Kidney epithelial cell (primary cell): ENCODE data around the gene HOXA6. TPM values are rescaled to one million over a fixed set of nuclear protein-coding genes. Genes with fewer than 3 reads are reported as not detected.

Experiments used
- DNase-seq: peaks from one replicate; pipeline ENCODE4 v3.0.0-alpha.2; 2010; ENCODE audit warnings: low read depth
- H3K27me3 ChIP-seq: 2 replicates; pipeline ENCODE4 v1.6.0; 2011; ENCODE audit warnings: low read length; ENCODE audit not compliant: control insufficient read depth, insufficient read depth
- H3K36me3 ChIP-seq: 2 replicates; pipeline ENCODE4 v1.5.1; 2011; ENCODE audit warnings: low read length; ENCODE audit not compliant: control insufficient read depth, insufficient read depth
- H3K4me3 ChIP-seq: 2 replicates; pipeline ENCODE4 v1.5.1; 2011; ENCODE audit warnings: low read depth, mild to moderate bottlenecking, control low read depth, low read length
- total RNA-seq: library from RNA; depleted of rRNA; stranded (reverse); fragments of >200 nt; gene quantifications from 2 replicates; pipeline ENCODE4 v1.2.3, GENCODE V29; 2015
- TF ChIP-seq, protein P1 (sequence below): IDR thresholded peaks from 2 replicates; pipeline ENCODE4 v1.5.1; 2011; ENCODE audit warnings: mild to moderate bottlenecking, moderate library complexity, low read length, control low read depth, inconsistent platforms; ENCODE audit not compliant: insufficient read depth, poor library complexity, severe bottlenecking

The HOXA6 gene
- total RNA-seq, 1 donor from 2014 or later: 4.8 TPM

DNA sequence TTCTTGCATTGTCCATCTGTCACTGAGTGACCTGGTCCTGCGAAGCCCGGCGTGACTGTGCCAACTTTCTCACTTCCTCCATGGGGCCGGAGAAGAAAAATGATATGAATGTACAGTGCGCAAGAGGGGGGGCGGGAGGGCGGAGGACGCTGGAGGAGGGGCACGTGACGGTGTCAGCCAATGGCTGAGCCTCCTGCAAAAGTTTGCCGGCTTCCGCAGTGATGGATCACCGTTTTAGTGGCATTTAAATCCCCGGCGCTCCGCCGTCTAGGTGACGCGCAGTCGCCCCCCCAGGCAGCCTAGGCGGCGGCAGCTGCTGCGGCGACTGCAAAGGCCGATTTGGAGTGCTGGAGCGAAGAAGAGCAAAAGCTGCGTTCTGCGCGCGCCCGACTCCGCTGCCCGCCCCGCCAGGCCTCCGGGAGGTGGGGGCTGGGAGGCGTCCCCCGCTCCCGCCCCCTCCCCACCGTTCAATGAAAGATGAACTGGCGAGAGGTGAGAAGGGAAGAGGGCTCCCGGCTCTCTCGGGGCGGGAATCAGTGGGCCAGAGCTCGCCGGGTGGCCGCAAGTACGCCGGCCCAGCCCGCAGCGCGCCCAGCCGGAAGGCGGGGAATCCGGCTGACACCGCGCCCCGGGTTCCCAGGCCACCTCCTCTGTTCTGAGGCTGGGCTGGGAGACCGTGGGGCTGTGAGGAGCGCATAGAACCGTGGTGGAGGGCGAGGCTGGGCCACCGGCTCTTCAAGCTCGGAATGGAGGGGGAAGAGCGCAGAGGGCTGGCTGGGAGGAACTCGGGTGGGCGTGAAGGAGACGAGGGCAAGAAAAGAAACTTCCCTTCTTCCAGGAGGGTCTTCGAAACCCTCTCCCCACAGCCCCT lies 51.4 kb downstream of the HOXA6 start, which contains the start of gene HOXA1:
Gene HOXA1, minus strand, starts transcription at position 104 of the 871 bp plus-strand sequence. Its CDS starts 88 bp downstream, at position 16.
- DNase-seq: no peak
- Histone ChIP-seq H3K4me3 (peak within 1 kb of the TSS; percentile 90), H3K27me3 (no peaks in the 10 kb centered on the region), H3K36me3 (no peaks in the 10 kb centered on the region)
- TF ChIP-seq, protein P1, sequence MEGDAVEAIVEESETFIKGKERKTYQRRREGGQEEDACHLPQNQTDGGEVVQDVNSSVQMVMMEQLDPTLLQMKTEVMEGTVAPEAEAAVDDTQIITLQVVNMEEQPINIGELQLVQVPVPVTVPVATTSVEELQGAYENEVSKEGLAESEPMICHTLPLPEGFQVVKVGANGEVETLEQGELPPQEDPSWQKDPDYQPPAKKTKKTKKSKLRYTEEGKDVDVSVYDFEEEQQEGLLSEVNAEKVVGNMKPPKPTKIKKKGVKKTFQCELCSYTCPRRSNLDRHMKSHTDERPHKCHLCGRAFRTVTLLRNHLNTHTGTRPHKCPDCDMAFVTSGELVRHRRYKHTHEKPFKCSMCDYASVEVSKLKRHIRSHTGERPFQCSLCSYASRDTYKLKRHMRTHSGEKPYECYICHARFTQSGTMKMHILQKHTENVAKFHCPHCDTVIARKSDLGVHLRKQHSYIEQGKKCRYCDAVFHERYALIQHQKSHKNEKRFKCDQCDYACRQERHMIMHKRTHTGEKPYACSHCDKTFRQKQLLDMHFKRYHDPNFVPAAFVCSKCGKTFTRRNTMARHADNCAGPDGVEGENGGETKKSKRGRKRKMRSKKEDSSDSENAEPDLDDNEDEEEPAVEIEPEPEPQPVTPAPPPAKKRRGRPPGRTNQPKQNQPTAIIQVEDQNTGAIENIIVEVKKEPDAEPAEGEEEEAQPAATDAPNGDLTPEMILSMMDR: no peak

Other genes starting within 250 kb of the HOXA6 start
- 2.8 and 4.3 TPM in 2 replicates for gene HOXA1, start 51.8 kb downstream of the HOXA6 start, total RNA-seq
- 0.34 and 1.1 TPM in 2 replicates for gene HOXA2, start 45.1 kb downstream of the HOXA6 start, total RNA-seq
- 4.5 and 7.4 TPM in 2 replicates for gene HOXA4, start 17.0 kb downstream of the HOXA6 start, total RNA-seq
- gene HOXA5, start 4.1 kb downstream of the HOXA6 start, total RNA-seq: 18.8 and 19.1 TPM in 2 replicates
- gene HOXA3, start 4.8 kb upstream of the HOXA6 start, total RNA-seq: 17.3 and 26.4 TPM in 2 replicates
- 28.8 and 34.2 TPM in 2 replicates for gene HOXA7, start 8.9 kb upstream of the HOXA6 start, total RNA-seq
- 46.5 and 53.7 TPM in 2 replicates for gene HOXA9, start 17.8 kb upstream of the HOXA6 start, total RNA-seq
- gene HOXA10, start 26.5 kb upstream of the HOXA6 start, total RNA-seq: 29.1 and 30.9 TPM in 2 replicates
- 11.4 and 17.3 TPM in 2 replicates for gene HOXA11, start 37.5 kb upstream of the HOXA6 start, total RNA-seq
- not detected in 2 replicates for gene HOXA13, start 52.3 kb upstream of the HOXA6 start, total RNA-seq
- gene EVX1, start 95.0 kb upstream of the HOXA6 start, total RNA-seq: not detected in 2 replicates